Transverse colon (tissue), 4 donors: ENCODE data around the gene DDAH1. TPM values are rescaled to one million over a fixed set of nuclear protein-coding genes. Genes with fewer than 3 reads are reported as not detected.

Source experiments
- DNase-seq: peaks from one replicate; pipeline ENCODE4 v3.0.0-alpha.2; 2019
- H3K27ac ChIP-seq, 4 donors: fragments of 200-600 bp; sonication (generic); 2 replicates each; pipeline ENCODE4 v1.5.1; 2016 to 2018; ENCODE audit warnings: inconsistent platforms in 4 of 4
- H3K27me3 ChIP-seq: fragments of 200-600 bp; sonication (generic); 2 replicates; pipeline ENCODE4 v1.5.1; 2017; ENCODE audit warnings: inconsistent platforms
- H3K36me3 ChIP-seq, 4 donors: fragments of 200-600 bp; sonication (generic); 2 replicates each; pipeline ENCODE4 v1.5.1; 2017 to 2019; ENCODE audit warnings: inconsistent platforms in 4 of 4
- H3K4me1 ChIP-seq, 4 donors: fragments of 200-600 bp; sonication (generic); 2 replicates each; pipeline ENCODE4 v1.5.1; 2017 to 2020; ENCODE audit warnings: inconsistent platforms in 4 of 4
- H3K4me3 ChIP-seq, 4 donors: fragments of 200-600 bp; sonication (generic); 1 replicate in 1 of 4; 2 replicates in 3 of 4; pipeline versions ENCODE4 v1.5.1 to v1.6.1; 2017 to 2019; ENCODE audit warnings: inconsistent platforms in 4 of 4
- H3K9me3 ChIP-seq, 2 donors: fragments of 200-600 bp; sonication (generic); 2 replicates each; pipeline ENCODE4 v1.5.1; 2017 to 2019; ENCODE audit warnings: inconsistent platforms in 2 of 2
- EP300 ChIP-seq: sonication (generic); formaldehyde crosslinking; IDR thresholded peaks from one replicate; pipeline ENCODE4 v1.6.1; 2017; ENCODE audit warnings: antibody characterized with exemption, low read depth
- POLR2A ChIP-seq: fragments of 450-650 bp; IDR thresholded peaks from one replicate; pipeline ENCODE4 v1.6.1; 2016; ENCODE audit warnings: antibody characterized with exemption, mild to moderate bottlenecking, moderate library complexity
- POLR2AphosphoS5 ChIP-seq, 3 donors: sonication (generic); formaldehyde crosslinking; IDR thresholded peaks; one replicate each; pipeline ENCODE4 v1.6.1; 2016; ENCODE audit warnings: antibody characterized with exemption in 3 of 3
- WGBS, 2 donors: methylation state at CpG; one replicate each; pipeline ENCODE4 v1.1.5; 2018; ENCODE audit warnings: low coverage in 1 of 2; 5-methylcytosine and 5-hydroxymethylcytosine counted together
- in situ Hi-C, 4 donors: fragments of 200-750 bp; cut with MboI; loops; one replicate each; pipeline versions ENCODE4 v1.15.0 to v1.15.1; 2017; ENCODE audit warnings: low sequenced_read_pairs in 3 of 4, low pct_ligation_motif_present in 1 of 4, low pct_unique_long_range_greater_than_20kb in 1 of 4
- intact Hi-C: fragments of 100-400 bp; cut with DNase I; formaldehyde crosslinking; loops from one replicate; pipeline ENCODE4 v1.15.1; 2023; ENCODE audit warnings: low total_unique reads
- total RNA-seq, 4 donors: library from RNA; depleted of rRNA; stranded (reverse); fragments of >200 nt; gene quantifications; one replicate each; pipeline ENCODE4 v1.1.0, GENCODE V29; 2016
- TF ChIP-seq, protein P1 (sequence below), 5 experiments: fragments of 200-600 bp in 3 of 5; fragments of 450-650 bp in 2 of 5; sonication (generic) in 3 of 5; IDR thresholded peaks; 1 replicate in 2 of 5; 2 replicates in 3 of 5; pipeline ENCODE4 v1.5.1; 2016 to 2017; ENCODE audit warnings: antibody characterized with exemption in 5 of 5, inconsistent platforms in 3 of 5, mild to moderate bottlenecking in 2 of 5, moderate library complexity in 1 of 5

DDAH1 gene
- total RNA-seq, 4 donors from 2014 or later, result 22.4 to 69.4 (median 48.3) TPM

DNA sequence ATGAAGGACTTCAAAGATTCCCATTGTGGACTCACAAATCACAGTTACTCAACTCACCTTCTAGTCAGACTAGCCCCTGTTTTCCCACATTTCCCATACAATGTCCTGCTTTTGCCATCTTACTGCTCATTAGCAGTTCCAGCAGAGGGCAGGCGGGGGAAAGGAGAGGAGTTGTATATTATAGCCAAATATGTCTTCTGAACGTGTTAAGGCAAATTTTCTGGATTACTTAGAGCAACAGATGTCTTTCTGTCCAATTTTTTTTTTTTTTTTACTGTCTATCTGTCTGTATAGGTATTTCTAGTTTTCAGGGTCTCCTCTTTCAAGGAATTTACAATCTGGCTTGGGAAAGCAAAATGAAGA is 29.9 kb upstream of the DDAH1 start:
- in situ Hi-C loops (loop anchor here in 1 of 4 donors (25.0 kb wide), 1 partner anchor 183 kb away; no protein-coding TSS in a partner anchor), intact Hi-C loops (no loop called here)
- H3K9me3 ChIP-seq, result no peaks in the 10 kb centered on the region
- H3K27ac ChIP-seq, result no peak overlapping the region
- H3K27me3 ChIP-seq, result no peaks in the 10 kb centered on the region
- WGBS, 2 donors, result 61 to 100% methylated on average over 1 to 2 of the region's 2 CpGs
- DNase-seq, result no peak
- H3K4me3 ChIP-seq, result no peak overlapping the region
- no peak for TF ChIP-seq EP300
- TF ChIP-seq, protein P1, sequence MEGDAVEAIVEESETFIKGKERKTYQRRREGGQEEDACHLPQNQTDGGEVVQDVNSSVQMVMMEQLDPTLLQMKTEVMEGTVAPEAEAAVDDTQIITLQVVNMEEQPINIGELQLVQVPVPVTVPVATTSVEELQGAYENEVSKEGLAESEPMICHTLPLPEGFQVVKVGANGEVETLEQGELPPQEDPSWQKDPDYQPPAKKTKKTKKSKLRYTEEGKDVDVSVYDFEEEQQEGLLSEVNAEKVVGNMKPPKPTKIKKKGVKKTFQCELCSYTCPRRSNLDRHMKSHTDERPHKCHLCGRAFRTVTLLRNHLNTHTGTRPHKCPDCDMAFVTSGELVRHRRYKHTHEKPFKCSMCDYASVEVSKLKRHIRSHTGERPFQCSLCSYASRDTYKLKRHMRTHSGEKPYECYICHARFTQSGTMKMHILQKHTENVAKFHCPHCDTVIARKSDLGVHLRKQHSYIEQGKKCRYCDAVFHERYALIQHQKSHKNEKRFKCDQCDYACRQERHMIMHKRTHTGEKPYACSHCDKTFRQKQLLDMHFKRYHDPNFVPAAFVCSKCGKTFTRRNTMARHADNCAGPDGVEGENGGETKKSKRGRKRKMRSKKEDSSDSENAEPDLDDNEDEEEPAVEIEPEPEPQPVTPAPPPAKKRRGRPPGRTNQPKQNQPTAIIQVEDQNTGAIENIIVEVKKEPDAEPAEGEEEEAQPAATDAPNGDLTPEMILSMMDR (IDR thresholded peaks at IDR 0.05), result peak in 2 of 5 experiments; percentile 7 to 12
- no peaks in the 10 kb centered on the region for H3K36me3 ChIP-seq
- no peaks in the 10 kb centered on the region for H3K4me1 ChIP-seq

DNA sequence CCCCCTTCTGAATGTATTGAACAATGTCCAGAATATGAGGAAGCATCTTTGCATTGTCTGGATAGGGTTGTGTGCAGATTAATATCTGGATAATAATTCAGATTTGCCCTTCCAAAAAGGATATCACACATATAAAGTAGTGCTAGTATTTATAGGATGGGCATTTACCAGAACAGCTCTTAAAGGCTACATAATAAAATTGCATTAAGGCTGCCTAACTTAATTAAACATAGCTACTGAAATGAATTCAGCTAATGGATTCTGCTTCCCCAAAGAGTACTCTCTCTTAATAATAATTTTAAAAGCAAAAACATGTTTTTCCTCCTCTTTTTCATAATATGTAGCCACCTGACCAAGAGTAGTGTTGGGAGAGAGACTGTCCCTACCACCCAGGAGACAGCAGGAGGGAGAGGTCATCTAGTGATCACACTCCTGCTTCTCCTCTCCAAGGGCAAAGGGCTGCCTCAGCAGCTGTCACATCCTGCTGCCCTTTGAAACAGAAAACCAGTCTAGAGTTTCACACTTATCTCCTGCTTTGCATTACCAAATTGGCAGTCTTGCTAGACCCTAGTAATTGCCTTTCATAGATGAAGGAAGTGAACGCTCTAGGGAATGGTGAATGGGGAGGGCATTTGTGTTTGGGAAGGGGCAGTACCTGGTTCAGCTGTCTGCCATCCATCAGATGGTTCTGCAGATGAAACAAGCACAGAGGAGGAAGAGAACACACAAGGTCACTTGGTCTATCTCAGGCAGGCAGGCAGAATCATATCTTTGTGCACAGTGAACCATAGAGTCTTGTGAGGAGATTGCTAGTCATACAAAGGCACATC is 29.3 kb upstream of the DDAH1 start:
- TF ChIP-seq, protein P1 (IDR thresholded peaks at IDR 0.05), result no peak
- TF ChIP-seq EP300 (no peak), POLR2A (no peak)
- DNase-seq, result no peak
- no peak overlapping the region for H3K27ac ChIP-seq
- intact Hi-C loops, result no loop called here
- no peaks in the 10 kb centered on the region for H3K36me3 ChIP-seq
- 87% methylated on average over 1 of the region's 1 CpG; no CpG with 5 or more reads in 1 of the 2 donors for WGBS, 2 donors
- no peaks in the 10 kb centered on the region for H3K27me3 ChIP-seq
- in situ Hi-C loops, result loop anchor here in 1 of 4 donors (25.0 kb wide), 1 partner anchor 182 kb away; no protein-coding TSS in a partner anchor
- no peaks in the 10 kb centered on the region for H3K4me1 ChIP-seq
- H3K4me3 ChIP-seq, result no peak overlapping the region
- H3K9me3 ChIP-seq, result no peaks in the 10 kb centered on the region

DNA sequence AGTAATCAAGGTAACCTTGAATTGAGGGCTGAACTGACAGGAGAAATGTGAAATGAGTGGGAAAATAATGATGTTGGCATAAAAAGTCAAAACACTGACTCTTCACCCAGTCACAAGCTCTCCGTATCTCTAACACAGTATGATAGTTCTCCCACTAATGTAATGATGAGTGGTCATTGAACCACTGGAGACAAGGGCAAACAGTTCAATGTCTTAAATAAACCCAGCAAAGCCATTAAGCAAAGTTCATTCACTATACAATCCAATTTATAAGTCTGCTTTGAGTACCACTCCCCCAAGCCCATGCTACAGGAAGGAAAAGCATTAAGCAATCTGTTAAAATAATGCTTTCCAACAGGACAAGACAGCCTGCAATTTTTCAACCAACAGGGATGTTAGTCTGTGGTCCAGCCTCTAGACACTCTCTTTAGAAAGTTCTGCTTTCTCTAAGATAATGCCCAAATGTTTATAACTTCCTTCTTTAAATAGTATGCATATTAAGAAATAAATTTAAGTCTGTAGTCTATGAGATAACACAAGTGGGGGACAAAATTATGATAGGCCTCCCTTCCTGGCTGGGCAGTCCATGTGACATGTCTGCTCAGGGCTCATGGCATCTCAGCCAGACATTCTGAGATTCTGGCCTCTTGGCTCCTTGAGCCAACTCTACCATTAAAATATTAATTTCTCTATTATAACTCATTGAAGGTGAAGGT is 25.5 kb upstream of the DDAH1 start:
- Histone ChIP-seq H3K27ac (no peak overlapping the region), H3K27me3 (no peaks in the 10 kb centered on the region), H3K4me1 (no peaks in the 10 kb centered on the region), H3K9me3 (no peaks in the 10 kb centered on the region), H3K4me3 (no peak overlapping the region), H3K36me3 (no peaks in the 10 kb centered on the region)
- TF ChIP-seq POLR2A, result no peak
- no peak for TF ChIP-seq EP300
- TF ChIP-seq POLR2AphosphoS5 (IDR thresholded peaks at IDR 0.05), result no peak
- TF ChIP-seq, protein P1 (IDR thresholded peaks at IDR 0.05), result no peak
- in situ Hi-C loops (loop anchor here in 1 of 4 donors (25.0 kb wide), 1 partner anchor 178 kb away; no protein-coding TSS in a partner anchor), intact Hi-C loops (no loop called here)
- DNase-seq, result no peak
- 95 to 100% methylated on average over 1 of the region's 1 CpG for WGBS, 2 donors

DNA sequence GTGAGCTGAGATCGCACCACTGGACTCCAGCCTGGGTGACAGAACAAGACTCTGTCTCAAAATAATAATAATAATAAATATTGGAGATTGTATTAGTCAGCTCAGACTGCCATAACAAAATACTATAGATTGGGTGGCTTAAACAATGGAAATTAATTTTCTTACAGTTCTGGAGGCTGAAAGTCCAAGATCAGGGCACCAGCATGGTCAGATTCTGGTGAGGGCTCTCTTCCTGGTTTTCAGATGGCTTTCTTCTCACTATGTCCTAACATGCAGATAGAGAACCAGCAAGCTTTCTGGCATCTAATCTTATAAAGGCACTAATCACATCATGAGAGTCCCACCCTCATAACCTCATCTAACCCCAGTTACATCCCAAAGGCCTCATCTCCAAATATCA is 23.2 kb upstream of the DDAH1 start:
- Histone ChIP-seq H3K27ac (no peak overlapping the region), H3K4me1 (no peaks in the 10 kb centered on the region), H3K9me3 (no peaks in the 10 kb centered on the region), H3K4me3 (no peak overlapping the region), H3K27me3 (no peaks in the 10 kb centered on the region), H3K36me3 (no peaks in the 10 kb centered on the region)
- WGBS, 2 donors, result 75 to 95% methylated on average over 1 of the region's 1 CpG
- intact Hi-C loops, result no loop called here
- in situ Hi-C loops, result loop anchor here in 1 of 4 donors (25.0 kb wide), 1 partner anchor 176 kb away; no protein-coding TSS in a partner anchor
- DNase-seq, result no peak
- TF ChIP-seq, protein P1 (IDR thresholded peaks at IDR 0.05), result no peak
- TF ChIP-seq POLR2AphosphoS5 (IDR thresholded peaks at IDR 0.05) (no peak), POLR2A (no peak), EP300 (no peak)
